Iris pigment epithelial cell (primary cell): ENCODE measurements around the gene ZDHHC11B.
A peak's percentile ranks its signal among the peaks of the same experiment; 100 is the strongest.
"Not testable (repeated sequence)": the region's sequence is repeated elsewhere in the genome, so short reads cannot be mapped to it uniquely, and the experiment has no call there.

Experiments
- DNase-seq: peaks from one replicate; pipeline ENCODE4 v3.0.0-alpha.2; 2011; ENCODE audit warnings: low read depth

The ZDHHC11B gene

DNA sequence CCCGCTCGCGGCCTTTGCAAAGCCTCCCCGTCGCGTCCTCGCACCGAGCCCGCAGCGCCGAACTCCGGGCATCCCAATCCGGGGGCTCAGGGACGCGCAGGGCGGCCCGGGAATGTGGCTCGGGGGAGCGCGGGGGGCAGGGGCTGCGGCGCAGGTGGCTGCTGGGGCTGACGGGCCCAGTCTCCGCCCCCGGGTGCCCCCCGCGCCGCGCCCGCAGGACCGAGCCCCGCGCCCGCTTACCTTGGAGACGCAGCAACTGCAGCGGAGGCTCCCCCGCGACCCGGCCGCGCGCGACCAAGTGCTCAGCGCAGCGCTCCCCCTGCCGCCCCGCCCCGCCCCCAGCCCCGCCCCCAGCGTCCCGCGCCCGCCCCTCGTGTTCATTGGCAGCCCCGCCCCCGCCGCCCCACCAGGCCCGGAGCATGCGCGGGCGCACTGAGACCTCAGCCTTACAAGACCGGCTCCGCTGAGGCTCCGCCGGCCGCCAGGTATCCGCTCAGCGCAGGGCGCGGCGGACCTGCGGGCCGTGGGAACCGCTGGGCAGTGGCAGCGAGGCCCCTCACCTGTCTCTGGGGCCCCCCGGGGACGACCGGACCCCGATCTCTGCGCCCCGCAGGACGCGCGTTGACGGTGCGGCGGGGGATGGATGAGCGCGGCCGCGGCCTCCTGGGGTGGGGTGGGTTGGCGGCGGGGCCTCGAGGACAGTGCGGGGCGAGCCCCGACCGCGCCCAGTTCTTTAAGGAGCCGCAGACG, at the start of gene ZDHHC11B:
TSS of gene ZDHHC11B (minus strand) at position 302 of the 750 bp plus-strand sequence. CDS start 17,810 bp downstream, outside the sequence.
- DNase-seq: peak; percentile 35

DNA sequence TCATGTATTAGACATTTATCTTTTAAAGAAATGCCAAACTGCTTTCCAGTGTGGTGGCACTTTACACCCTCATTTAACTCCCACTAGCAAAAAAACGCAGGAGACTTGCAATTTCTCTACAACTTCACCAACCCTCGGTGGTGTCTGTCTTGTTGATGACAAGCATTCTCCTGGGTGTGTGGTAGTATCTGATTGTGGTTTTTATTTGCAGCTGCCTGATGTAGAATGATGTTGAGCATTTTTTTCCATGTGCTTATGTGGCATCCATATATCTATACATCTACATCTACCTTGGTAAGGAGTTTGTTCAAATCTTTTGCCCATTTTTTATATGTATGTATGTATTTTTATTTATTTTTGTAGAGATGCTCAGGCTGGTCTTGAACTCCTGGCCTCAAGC, 49.5 kb upstream of the ZDHHC11B start:
- DNase-seq: not testable (repeated sequence)

DNA sequence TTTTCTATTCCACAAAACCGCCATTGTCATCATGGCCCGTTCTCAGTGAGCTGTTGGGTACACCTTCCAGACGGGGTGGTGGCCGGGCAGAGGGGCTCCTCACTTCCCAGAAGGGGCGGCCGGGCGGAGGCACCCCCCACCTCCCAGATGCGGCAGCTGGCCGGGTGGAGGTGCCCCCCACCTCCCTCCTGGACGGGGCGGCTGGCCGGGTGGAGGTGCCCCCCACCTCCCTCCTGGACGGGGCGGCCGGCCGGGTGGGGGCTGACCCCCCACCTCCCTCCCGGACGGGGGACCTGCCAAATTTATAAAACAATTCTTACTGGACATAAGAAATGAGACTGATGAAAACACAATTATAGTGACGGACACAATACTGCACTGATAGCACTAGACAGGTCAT, 43.7 kb upstream of the ZDHHC11B start:
- not testable (repeated sequence) for DNase-seq

GRCh38 chr5:825544-825943, 41.0 kb upstream of the ZDHHC11B start:
- DNase-seq: not testable (repeated sequence)

DNA sequence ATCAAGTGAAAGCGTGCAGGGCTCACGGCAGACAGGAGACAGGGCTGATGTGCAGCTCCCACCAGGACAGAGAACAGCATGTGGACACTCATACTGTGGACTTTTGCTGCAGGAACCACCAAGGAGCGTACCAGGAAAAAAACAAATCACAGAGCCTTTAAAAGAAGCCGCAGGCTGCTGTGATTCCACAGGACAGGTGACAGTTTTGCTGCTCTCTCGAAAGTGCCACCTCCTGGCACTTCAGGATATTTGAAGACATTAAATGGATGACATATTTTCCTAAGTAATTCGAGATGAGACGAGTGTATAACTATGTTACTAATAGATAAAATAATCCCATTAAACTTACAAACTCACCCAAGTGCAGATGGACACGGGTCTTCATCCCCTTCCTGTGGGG, 37.0 kb upstream of the ZDHHC11B start:
- DNase-seq: no peak

DNA sequence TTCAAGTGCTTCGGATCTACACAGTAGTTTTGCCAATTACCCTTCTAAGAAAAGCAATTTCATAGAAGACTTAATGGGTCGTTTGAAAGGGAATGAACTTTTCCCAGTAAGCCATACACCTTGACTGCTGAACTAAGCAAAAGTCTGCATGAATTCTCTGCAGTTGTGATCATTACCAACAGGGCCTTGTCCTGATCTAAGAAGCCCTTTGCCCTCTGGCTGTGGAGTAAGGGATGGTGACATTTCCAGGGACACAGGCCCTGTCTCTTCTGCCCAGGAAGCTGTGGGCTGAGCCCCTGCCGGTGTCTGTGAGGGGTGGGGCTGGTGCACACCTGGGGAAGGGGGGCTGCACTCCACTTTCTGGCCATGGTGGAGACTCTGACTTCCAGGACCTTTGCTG, 35.7 kb upstream of the ZDHHC11B start:
- no peak for DNase-seq

- DNase-seq: no peak
These were observed 34.5 kb upstream of the ZDHHC11B start for GRCh38 chr5:819078-819477.

GRCh38 chr5:816176-816575, 31.6 kb upstream of the ZDHHC11B start:
- DNase-seq: no peak

DNA sequence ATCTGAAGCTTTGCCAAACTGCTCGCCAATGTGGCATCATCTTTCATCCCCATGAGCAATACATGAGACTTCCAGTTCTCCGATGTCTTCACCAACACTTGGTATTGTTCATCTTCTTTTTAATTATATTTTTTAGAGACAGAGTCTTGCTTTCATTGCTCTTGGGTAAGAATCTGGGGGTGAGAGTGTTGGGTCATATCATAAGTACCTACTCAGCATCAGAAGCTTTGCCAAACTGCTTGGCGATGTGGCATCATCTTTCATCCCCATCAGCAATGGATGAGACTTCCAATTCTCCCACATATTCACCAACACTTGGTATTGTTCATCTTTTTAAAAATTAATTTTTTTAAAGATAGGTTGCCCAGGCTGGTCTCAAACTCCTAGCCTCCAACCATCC, 30.9 kb upstream of the ZDHHC11B start:
- no peak for DNase-seq

GRCh38 chr5:813575-813974, 29.0 kb upstream of the ZDHHC11B start:
- not testable (repeated sequence) for DNase-seq

GRCh38 chr5:811384-811783, 26.9 kb upstream of the ZDHHC11B start:
- DNase-seq: not testable (repeated sequence)

- DNase-seq: not testable (repeated sequence)
These were observed 23.4 kb upstream of the ZDHHC11B start for GRCh38 chr5:807719-808514.

DNA sequence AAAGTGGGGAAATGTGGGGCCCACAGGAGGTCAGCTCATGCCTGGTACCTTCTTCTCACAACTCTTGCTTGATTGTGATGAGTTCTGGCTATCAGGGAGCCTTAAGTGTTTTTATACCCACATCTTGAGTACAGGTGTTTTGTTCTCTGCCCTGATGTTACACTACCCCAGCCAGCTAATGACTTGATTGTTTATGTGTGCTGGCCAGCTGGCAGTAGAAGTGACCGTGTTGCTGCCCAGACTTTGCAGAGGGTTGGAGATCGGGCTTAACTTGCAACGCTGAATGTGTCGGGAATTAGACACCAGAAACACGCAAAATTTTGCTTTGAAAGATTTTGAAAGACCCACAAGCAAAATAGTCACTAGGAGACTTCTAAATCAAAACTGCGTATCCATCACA, 16.9 kb upstream of the ZDHHC11B start:
- no peak for DNase-seq

- DNase-seq: not testable (repeated sequence)
These were observed 16.5 kb upstream of the ZDHHC11B start for GRCh38 chr5:801055-801454.

DNA sequence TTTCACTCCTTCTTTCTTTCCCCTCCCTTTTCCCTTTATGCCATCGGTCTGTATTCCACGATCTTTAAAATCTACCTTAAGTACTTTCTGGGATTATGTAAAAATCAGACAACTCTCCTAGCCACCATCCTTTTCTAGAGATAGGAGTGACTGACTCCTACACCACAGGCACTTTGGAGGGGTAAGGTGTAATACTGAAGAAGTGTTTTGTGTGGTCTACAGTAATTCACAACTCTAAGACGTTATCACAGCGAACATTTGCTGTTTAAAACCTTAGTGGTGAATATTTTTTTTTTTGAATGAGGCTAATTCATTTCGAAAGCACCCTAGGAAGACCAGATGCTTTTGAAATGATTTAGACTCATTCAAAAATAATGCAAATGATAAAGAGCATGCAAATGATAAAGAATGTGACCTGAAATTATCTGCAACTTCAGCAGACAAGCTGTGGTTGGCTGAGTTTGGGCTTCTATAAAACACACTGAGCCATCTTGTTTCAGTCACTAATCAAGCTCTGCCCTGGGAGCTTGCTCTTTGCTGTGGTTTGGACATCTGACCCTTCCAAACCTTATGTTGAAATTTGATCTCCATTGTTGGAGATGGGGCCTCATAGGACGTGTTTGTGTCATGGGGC, 14.1 kb upstream of the ZDHHC11B start:
- DNase-seq: not testable (repeated sequence)

DNA sequence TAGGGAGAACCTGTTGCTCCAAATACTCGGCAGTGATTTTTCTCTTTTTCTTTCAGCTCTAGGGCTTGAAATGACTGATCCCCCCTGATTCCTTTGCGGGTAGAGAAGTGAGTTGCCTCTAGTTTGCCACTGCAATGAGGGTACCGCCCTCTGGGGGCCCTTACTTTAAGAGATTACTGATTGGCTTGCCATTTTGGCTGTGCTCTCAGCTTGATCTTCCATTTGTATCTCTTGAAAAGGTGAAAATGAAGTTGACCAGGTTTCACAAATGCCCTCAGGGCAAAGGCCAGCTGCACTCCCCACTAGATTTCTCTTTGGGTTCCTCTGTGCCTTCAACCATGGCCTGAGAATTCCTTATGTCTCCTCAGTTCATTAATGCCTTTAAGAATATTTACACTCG, 13.5 kb upstream of the ZDHHC11B start:
- DNase-seq: not testable (repeated sequence)

- not testable (repeated sequence) for DNase-seq
These were observed 11.3 kb upstream of the ZDHHC11B start for GRCh38 chr5:795873-796272.

DNA sequence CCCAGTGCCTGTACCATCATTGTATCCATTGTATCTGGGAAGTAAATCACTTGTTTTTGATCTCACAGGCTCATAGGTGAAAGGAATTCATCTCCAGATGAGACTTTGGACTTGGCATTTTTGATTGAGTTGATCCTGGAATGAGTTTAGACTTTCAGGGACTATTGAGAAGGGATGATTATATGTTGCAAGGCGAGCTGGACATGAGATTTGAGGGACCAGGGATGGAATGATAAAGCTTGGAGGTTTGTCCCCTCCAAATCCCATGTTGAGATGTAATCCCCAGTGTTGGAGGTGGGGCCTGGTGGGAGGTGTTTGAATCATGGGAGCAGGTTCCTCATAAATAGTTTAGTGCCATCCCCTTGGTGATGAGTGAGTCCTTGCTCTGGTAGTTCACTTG, 10.4 kb upstream of the ZDHHC11B start:
- DNase-seq: not testable (repeated sequence)

- not testable (repeated sequence) for DNase-seq
These were observed 4.2 kb upstream of the ZDHHC11B start for GRCh38 chr5:788703-789102.

GRCh38 chr5:787857-788233, 3.3 kb upstream of the ZDHHC11B start:
- not testable (repeated sequence) for DNase-seq

DNA sequence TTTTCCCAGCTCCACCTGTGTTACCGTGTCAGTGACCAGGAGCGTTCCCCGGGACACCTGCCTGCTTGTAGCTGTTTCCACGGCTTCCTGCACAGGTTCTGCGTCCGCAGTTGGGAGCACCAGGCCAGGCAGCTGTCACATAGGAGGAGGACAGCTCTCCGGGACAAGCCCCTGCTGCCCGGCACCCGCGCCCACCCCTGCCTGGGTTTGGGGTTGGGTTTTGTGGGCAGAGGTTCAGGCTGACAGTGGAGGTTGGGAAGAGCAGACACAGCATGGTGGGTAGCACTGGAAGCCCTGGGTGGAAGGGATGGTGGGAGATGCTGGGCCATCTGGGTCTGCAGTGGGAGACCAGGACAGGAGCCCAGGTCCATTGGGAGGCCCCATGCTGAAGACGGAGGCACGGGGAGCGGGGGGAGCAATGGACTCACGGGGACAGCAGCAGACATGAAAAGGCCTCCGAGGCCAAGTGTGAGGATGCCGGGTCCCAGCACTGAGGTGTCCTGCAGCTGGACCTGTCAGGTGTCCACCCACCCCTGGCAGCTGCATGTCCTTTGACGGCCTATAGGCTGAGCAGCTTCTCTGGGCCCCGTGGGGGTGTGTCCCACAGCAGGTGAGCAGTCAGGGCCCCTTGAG, 2.8 kb upstream of the ZDHHC11B start:
- not testable (repeated sequence) for DNase-seq

DNA sequence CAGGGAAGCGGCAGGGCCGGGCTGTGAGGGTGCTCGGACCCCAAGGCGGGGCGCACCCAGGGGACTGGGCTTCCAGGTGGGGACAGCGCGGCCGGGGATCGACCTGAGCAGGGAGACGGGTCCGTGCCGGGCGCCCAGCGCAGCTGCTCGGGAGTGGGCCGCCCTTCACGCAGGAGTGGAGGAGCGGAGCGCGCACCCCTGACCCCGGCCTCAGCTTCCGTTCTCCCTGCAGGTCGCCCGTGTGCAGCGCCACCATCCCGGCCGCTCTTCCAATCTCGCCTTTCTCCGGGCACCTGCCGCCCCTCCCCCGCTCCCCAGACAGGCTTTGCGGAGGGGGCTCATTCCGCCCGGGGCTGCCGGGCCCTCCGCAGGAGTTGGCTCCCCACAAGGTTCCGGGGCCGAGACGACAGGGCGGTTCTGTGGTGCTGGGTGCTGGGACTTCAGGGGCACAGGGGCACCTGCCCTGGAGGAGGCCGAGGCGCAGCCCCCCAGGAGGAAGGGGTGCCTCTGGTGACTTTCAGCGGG, 714 bp upstream of the ZDHHC11B start:
- DNase-seq: not testable (repeated sequence)
